Melanocyte of skin (primary cell): ENCODE results near the gene RIC8A. TPM values are rescaled to one million over a fixed set of nuclear protein-coding genes. Genes with fewer than 3 reads are reported as not detected.

ENCODE experiments used
- total RNA-seq, 2 donors: library from RNA; depleted of rRNA; stranded (reverse); fragments of >200 nt; gene quantifications; 2 replicates each; pipeline ENCODE4 v1.2.3, GENCODE V29; 2012

Gene RIC8A
- total RNA-seq = 10 to 100 TPM; 91.2 to 96.4 TPM

DNA sequence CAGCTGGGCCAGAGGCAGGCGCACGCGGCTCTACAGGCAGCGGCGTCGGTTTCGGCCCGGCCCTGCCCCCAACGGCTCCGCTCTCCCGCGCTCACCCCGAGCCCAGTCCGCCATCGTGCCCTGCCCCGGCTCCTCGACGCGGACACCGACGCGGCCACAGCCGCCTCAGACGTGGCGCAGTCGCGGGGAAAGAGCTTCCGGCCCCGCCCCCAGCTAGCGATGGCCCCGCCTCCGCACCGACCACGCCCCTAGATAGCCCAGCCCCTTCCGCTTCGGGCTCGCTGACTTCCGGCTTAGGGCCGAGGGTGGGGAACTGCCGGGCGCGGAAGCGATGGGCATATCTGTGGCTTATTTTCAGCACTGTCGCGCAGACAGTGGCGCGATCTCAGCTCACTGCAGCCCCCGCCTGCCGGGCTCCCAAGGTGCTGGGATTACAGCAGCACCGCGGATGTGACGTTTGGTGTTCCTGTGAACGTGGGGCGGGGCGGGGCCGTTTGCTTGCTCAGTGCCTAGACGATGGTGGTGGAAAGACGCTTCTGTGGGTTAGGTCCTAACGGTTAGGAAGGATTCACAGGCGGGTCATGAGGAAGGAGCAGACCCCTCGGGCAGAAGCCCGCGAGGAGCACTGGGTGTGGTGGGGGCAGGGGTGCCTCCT lies at the start of gene RIC8A, which contains the start of gene BET1L:
Gene RIC8A (plus strand): TSS at position 501 of the 655 bp plus-strand sequence. CDS start 1,147 bp downstream, outside the sequence.
Gene BET1L (minus strand): TSS at position 192 of the 655 bp plus-strand sequence. CDS start 78 bp downstream, at position 114.

DNA sequence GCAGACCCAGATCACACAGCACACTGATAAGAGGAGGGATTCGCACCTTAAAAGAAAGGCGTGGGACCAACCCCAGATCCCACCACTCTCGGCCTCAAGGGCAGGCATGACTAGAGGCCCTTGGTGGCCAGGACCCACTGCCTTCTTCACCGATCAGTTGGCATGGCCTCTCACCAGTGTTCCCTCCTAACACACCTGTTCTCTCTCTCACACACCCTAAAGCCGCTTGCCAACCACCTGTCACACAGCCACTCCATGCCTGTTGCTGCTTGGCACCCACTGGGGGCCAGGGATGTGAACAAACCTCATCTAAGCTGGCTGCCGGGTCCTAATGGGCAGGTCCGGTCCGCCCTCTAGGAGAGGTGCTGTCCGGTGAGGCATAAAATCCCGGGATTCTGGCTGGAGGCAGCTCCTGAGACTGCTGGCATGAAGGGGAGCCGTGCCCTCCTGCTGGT lies 14.8 kb upstream of the RIC8A start, which contains the start of gene SCGB1C1:
Gene SCGB1C1 (plus strand): TSS at position 405 of the 455 bp plus-strand sequence. CDS start 22 bp downstream, at position 427.

DNA sequence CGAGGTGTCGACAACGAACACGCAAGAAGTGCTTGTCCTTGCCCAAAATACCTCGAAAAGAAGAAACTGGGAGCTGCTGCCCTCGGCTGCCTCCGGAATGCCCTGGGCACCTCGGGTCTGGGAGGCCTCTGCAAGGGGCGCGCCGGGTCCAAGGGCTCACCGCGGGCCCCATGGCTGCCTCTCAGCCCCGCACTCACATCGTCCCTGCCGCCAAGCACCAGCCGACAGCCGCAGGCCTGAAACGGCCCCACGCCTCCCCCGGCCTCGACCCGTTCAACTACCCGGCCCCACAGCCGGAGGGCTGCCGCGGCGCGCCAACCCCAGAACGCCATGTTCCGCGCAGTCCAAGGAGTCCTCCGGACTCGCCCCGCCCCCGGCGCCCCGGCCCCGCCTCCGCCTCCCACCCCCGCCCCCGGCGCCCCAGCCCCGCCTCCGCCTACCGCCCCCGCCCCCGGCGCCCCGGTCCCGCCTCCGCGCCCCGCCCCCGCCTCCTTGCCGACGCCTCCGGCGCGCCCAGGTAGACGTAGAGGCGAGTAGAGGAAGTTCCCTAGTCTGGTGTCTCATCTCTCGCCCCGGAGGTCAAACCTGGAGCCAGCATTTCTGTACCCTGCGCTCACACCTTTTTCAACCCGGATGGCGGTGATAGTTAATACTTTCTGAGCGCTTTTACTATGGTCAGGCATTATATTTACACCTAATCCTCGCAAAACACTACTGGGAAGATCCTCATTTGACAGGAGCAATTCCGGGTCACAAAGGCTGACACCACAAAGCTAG lies 28.7 kb downstream of the RIC8A start, which contains the start of gene SIRT3:
Gene SIRT3 (minus strand): TSS at position 346 of the 777 bp plus-strand sequence. CDS start 14 bp downstream, at position 332.

DNA sequence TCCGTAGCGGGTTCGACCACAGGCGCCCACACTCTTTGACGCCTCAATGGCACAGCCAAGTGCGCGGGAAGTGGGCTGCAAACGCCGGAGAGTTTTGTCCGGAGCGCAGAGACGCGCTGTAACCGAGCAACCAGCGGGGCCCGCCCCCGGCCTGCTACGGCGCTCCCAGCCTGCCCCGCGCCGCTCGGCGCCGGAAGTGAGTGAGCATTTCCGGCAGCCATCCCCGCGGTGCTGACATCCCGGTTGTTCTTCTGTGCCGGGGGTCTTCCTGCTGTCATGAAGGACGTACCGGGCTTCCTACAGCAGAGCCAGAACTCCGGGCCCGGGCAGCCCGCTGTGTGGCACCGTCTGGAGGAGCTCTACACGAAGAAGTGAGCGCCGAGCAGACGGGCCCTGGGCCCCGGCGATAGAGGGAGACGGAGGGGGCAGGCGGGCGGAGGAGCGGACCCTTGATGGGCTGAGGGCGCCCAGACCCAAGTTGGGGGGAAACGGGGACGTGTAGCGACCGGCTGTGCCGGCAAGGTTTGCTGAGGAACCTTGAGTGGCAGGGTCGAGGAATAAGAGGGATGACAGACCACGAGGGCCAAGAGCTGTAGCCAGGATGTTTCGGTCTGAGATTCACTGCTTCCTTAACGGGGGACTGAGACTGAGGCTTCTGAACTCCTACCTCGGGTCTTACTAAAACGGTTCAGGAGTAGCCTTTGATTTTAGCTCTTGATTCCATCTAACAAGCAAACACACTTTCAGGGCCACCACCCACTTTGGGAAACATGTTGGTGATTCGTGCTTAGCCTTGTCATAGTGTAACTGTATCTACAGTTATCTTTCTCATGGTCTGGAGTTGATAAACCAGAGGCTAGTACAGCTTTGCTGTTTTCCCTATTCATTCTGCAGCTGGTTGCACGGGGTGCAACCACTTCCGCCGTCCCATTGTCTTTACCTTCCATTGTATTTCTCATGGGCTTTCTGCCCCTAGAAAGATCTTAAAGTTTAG lies 29.6 kb downstream of the RIC8A start, which contains the start of gene PSMD13:
Gene PSMD13 (plus strand): TSS at position 203 of the 994 bp plus-strand sequence. CDS start 74 bp downstream, at position 277.

Other genes with a start within 250 kb of the RIC8A start
- not detected for gene SCGB1C1, start 14.6 kb upstream of the RIC8A start, total RNA-seq
- gene BET1L, start 309 bp upstream of the RIC8A start, total RNA-seq = 10 to 100 TPM in 1 of 2 donors, 1 to 10 TPM in 1; 10.0 to 11.7 TPM
- gene SIRT3, start 28.6 kb downstream of the RIC8A start, total RNA-seq = 1 to 10 TPM; 6.3 to 6.5 TPM
- gene PSMD13, start 29.3 kb downstream of the RIC8A start, total RNA-seq = 100 to 1,000 TPM; 109 to 159 TPM
- under 1 TPM in 1 of 2 donors, not detected in 1; under 0.01 TPM for gene NLRP6, start 70.7 kb downstream of the RIC8A start, total RNA-seq
- gene PGGHG, start 81.4 kb downstream of the RIC8A start, total RNA-seq = 1 to 10 TPM; 3.4 to 5.7 TPM
- not detected for gene IFITM5, start 91.8 kb downstream of the RIC8A start, total RNA-seq
- 10 to 100 TPM; 29.6 to 48.5 TPM for gene IFITM2, start 100.1 kb downstream of the RIC8A start, total RNA-seq
- 100 to 1,000 TPM; 611 to 715 TPM for gene IFITM1, start 106.3 kb downstream of the RIC8A start, total RNA-seq
- 100 to 1,000 TPM; 292 to 341 TPM for gene IFITM3, start 113.2 kb downstream of the RIC8A start, total RNA-seq
- gene B4GALNT4, start 161.8 kb downstream of the RIC8A start, total RNA-seq = 10 to 100 TPM in 1 of 2 donors, 1 to 10 TPM in 1; 5.0 to 15.8 TPM
- 1 to 10 TPM; 1.3 to 1.4 TPM for gene PKP3, start 186.5 kb downstream of the RIC8A start, total RNA-seq
- 10 to 100 TPM; 29.6 to 54.7 TPM for gene SIGIRR, start 207.3 kb downstream of the RIC8A start, total RNA-seq
- under 1 TPM in 1 of 2 donors, not detected in 1; under 0.01 TPM for gene ANO9, start 234.3 kb downstream of the RIC8A start, total RNA-seq
- gene PTDSS2, start 242.6 kb downstream of the RIC8A start, total RNA-seq = 10 to 100 TPM; 38.9 to 44.0 TPM